Hematopoietic multipotent progenitor cell (in vitro differentiated cells): Measurements from ENCODE around the gene TRPV3. TPM values are rescaled to one million over a fixed set of nuclear protein-coding genes. Genes with fewer than 3 reads are reported as not detected.

ENCODE experiments used
- DNase-seq, 3 donors: peaks; one replicate each; pipeline ENCODE4 v3.0.0-alpha.2; 2011 to 2015; ENCODE audit warnings: low read depth in 2 of 3, low spot score in 2 of 3
- total RNA-seq: library from RNA; depleted of rRNA; stranded (reverse); fragments of >200 nt; gene quantifications from one replicate; pipeline ENCODE4 v1.2.3, GENCODE V29; 2012

TRPV3 gene
- total RNA-seq, 1 donor = under 0.01 TPM

- no peak for DNase-seq
These were observed 7.9 kb downstream of the TRPV3 start for GRCh38 chr17:3549610-3550162.

GRCh38 chr17:3547628-3548027, 10.0 kb downstream of the TRPV3 start:
- no peak for DNase-seq

GRCh38 chr17:3546997-3547396, 10.6 kb downstream of the TRPV3 start:
- DNase-seq = no peak

GRCh38 chr17:3546521-3546920, 11.1 kb downstream of the TRPV3 start:
- no peak for DNase-seq

GRCh38 chr17:3545151-3545550, 12.5 kb downstream of the TRPV3 start:
- DNase-seq = no peak

- DNase-seq = no peak
These were observed 13.2 kb downstream of the TRPV3 start for GRCh38 chr17:3544365-3544764.

- DNase-seq = no peak
These were observed 14.2 kb downstream of the TRPV3 start for GRCh38 chr17:3543453-3543852.

GRCh38 chr17:3542410-3543088, 15.1 kb downstream of the TRPV3 start:
- DNase-seq = no peak

- no peak for DNase-seq
These were observed 17.6 kb downstream of the TRPV3 start for GRCh38 chr17:3539881-3540540.

- DNase-seq = no peak
These were observed 20.9 kb downstream of the TRPV3 start for GRCh38 chr17:3536716-3537115.

GRCh38 chr17:3535253-3535995, 22.2 kb downstream of the TRPV3 start:
- DNase-seq = peak in 2 of 3 donors; percentile 61 to 74

- peak in 1 of 3 donors; percentile 31 for DNase-seq
These were observed 22.7 kb downstream of the TRPV3 start for GRCh38 chr17:3534881-3535252.

GRCh38 chr17:3533752-3534151, 23.9 kb downstream of the TRPV3 start:
- DNase-seq = no peak

GRCh38 chr17:3532859-3533142, 24.8 kb downstream of the TRPV3 start:
- DNase-seq = no peak

GRCh38 chr17:3532106-3532858, 25.3 kb downstream of the TRPV3 start:
- DNase-seq = no peak

- DNase-seq = no peak
These were observed 26.1 kb downstream of the TRPV3 start for GRCh38 chr17:3531266-3532101.

- no peak for DNase-seq
These were observed 27.5 kb downstream of the TRPV3 start for GRCh38 chr17:3529817-3530741.

GRCh38 chr17:3528880-3529511, 28.6 kb downstream of the TRPV3 start:
- DNase-seq = no peak
